GM12891 (cell line): Measurements from ENCODE around the gene GSTM2.

ENCODE experiments used
- POLR2A ChIP-seq: IDR thresholded peaks from 2 replicates; pipeline ENCODE4 v1.6.1; 2011; ENCODE audit warnings: low read depth, low read length, control low read depth
- POLR2AphosphoS5 ChIP-seq: IDR thresholded peaks from 2 replicates; pipeline ENCODE4 v1.6.1; 2011; ENCODE audit warnings: low read depth, low read length, control low read depth
- POU2F2 ChIP-seq: IDR thresholded peaks from 2 replicates; pipeline ENCODE4 v1.6.1; 2011; ENCODE audit warnings: low read depth, mild to moderate bottlenecking, control low read depth, low read length, moderate library complexity
- SPI1 ChIP-seq: IDR thresholded peaks from 2 replicates; pipeline ENCODE4 v1.6.1; 2011; ENCODE audit warnings: low read depth, low read length, control low read depth
- TAF1 ChIP-seq: IDR thresholded peaks from 2 replicates; pipeline ENCODE4 v1.6.1; 2011; ENCODE audit warnings: low read depth, low read length, control low read depth

- no peak for TF ChIP-seq POLR2A
- TF ChIP-seq POLR2AphosphoS5, result no peak
- TF ChIP-seq SPI1, result no peak
- no peak for TF ChIP-seq TAF1
- no peak for TF ChIP-seq POU2F2
Measured at GRCh38 chr1:109659997-109660690, 7.7 kb upstream of the GSTM2 start.
